AG20443 (cell line): ENCODE measurements around the gene REC8.

ENCODE experiments used
- DNase-seq: peaks from one replicate; pipeline ENCODE4 v3.0.0; 2012; ENCODE audit warnings: low spot score, mixed read lengths

REC8 gene

DNA sequence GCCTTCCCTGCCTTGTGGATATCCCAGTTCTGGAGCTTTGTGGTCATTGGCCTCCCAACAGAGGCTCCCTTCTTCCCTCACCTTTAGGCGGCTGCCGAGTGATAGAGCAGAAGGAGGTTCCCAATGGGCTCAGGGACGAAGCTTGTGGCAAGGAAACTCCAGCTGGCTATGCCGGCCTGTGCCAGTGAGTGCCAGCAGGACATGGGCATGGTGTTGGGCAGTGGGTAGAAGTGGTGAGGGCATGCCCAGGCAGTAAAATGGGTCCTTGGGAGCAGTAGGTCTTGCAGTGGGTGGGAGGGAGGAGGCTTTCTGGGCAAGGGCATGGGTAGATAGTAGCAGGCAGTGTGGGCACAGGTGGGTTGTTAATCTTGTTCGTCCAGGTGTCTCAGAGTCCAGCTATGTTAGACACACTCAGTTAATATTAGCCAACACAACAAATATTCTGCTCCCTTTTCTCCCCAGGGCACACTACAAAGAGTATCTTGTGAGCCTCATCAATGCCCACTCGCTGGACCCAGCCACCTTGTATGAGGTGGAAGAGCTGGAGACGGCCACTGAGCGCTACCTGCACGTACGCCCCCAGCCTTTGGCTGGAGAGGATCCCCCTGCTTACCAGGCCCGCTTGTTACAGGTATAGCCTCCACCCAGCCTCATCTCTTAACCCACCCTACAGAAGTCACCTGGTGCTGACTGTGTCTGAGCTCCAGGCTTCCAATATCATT lies 11.9 kb upstream of the REC8 start:
- no peak for DNase-seq

GRCh38 chr14:24160499-24160849 lies 11.4 kb upstream of the REC8 start:
- no peak for DNase-seq

DNA sequence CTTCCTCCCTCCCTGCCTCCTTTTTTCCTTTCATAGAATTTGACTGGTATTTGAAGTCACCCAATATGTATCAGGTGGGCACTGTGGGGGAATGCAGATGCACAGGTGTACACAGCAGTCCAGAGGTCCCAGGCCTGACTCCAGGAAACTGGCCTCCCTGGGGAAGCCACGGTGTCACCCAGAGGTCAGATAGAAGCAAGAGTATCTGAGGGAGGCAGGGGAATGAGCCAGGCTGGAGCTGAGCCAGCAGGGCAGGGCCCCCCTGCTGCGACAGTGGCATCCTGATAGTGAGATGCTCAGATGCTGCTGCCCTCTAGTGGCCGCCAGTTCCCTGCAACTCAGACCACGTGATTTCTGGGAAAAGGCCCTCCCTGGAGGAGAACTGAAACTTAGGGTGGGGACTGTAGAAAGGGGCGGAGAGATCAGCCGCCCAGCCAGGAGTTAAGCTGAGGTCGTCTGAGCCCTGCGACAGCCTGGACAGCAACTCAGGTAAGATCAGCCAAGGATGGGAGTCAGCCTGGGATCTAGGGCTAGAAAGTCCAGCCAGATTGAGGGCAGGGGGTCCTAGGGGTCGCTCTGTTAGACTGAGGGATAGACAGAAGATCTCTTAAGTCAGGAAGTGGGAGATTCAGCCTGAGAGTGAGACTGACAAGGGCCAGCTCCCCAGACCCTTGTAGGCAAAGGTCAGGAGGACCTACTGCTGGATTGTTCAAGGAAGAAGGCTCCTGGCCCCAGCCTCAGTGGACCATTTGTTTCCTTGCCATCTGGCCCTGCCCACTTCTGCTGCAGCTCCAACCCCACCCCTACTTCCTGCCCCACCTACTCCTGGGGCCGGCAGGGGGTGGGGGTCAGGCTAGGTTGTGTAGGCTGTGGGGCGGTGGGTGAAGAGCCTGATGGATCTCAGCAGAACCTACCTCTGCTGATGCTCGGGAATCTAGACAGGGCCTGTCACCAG lies 10.8 kb upstream of the REC8 start, which contains the start of gene IRF9:
IRF9 (plus strand) TSS at position 416 of the 955 bp plus-strand sequence. CDS start 880 bp downstream, outside the sequence.
- DNase-seq = peak; percentile 95

GRCh38 chr14:24162093-24162492 lies 9.8 kb upstream of the REC8 start:
- DNase-seq = peak; percentile 47

GRCh38 chr14:24164518-24164991 lies 7.3 kb upstream of the REC8 start:
- DNase-seq = no peak

- DNase-seq = no peak
Measured at GRCh38 chr14:24165785-24166184, 6.1 kb upstream of the REC8 start.

- DNase-seq = no peak
Measured at GRCh38 chr14:24167469-24168114, 4.3 kb upstream of the REC8 start.

DNA sequence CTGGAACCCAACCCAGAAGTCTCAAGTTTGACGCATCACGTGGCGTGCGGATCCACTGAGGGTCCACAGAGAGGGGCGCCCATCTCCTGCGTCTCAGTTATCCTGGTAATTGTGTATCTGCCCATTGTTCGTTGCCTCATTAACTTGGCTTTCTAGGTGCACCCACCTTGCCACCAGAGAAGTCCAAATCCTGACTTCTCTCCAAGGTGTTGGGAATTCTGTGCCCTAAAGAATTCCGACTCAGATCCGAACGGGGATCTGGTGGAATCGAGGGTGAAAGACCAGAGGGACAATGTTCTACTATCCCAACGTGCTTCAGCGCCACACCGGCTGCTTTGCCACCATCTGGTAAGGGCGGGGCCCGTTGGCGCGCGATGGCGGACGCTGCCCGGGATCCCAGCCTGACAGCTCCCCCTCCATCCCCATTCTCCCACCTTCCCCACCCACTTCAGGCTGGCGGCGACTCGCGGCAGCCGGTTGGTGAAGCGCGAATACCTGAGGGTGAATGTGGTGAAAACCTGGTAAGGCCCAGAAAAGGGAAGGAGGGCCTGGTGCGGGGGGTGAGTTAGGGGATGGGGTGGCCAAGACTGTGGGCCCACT lies 481 bp downstream of the REC8 start:
- no peak for DNase-seq

DNA sequence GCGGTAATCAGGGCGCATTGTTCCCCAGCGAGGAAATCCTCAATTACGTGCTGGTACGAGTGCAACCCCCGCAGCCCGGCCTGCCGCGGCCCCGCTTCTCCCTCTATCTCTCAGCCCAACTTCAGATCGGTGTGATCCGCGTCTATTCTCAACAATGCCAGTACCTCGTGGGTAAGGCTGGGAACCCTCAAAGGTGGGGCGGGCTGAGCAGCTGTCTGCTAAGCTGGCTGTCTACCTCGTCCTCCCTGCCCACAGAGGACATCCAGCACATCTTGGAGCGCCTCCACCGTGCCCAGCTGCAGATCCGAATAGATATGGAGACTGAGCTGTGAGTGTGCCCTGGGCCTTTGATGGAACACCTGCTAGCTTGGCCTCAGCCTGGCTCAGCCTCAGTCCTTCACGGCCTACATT lies 996 bp downstream of the REC8 start:
- no peak for DNase-seq

DNA sequence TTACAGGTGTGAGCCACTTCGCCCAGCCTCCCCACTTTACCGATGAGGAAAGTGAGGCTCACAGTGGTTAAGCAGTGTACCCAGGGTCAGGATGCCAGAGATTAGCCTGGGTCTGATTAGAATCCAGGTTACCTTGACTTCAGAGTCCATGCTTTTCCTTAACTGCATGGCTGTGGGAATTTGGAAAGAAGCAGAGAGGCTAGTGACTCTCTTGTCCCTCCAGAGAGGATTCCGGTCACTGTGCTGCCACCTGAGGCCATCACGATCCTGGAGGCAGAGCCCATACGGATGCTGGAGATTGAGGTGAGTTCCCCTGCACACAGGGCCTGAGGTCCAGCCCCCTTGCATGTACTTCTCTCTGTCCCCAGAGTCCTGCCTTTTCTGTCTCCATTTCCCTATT lies 4.7 kb downstream of the REC8 start:
- no peak for DNase-seq

- no peak for DNase-seq
Measured at GRCh38 chr14:24177041-24177825, 5.4 kb downstream of the REC8 start.

DNA sequence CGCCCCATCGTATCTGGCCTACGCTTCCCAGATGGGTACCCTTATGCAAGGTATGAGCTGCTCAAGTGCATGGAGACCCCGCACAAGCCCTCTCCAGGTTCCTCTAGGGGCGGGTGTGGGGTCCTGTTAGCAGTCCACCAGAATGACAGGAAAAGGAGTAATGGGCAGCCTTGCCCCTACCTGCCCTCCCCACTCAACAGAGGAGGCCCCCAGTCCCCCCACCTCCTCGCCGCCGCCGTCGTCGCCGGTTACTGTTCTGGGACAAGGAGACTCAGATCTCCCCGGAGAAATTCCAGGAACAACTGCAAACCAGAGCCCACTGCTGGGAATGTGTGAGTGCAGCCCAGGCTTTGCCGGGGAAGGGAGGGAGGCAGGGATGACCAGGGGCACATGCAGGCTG lies 6.0 kb downstream of the REC8 start:
- no peak for DNase-seq

GRCh38 chr14:24178399-24179178 lies 6.7 kb downstream of the REC8 start:
- no peak for DNase-seq

GRCh38 chr14:24179294-24179960 lies 7.5 kb downstream of the REC8 start:
- no peak for DNase-seq

- DNase-seq = peak; percentile 79
Measured at GRCh38 chr14:24179961-24180796, 8.3 kb downstream of the REC8 start.

DNA sequence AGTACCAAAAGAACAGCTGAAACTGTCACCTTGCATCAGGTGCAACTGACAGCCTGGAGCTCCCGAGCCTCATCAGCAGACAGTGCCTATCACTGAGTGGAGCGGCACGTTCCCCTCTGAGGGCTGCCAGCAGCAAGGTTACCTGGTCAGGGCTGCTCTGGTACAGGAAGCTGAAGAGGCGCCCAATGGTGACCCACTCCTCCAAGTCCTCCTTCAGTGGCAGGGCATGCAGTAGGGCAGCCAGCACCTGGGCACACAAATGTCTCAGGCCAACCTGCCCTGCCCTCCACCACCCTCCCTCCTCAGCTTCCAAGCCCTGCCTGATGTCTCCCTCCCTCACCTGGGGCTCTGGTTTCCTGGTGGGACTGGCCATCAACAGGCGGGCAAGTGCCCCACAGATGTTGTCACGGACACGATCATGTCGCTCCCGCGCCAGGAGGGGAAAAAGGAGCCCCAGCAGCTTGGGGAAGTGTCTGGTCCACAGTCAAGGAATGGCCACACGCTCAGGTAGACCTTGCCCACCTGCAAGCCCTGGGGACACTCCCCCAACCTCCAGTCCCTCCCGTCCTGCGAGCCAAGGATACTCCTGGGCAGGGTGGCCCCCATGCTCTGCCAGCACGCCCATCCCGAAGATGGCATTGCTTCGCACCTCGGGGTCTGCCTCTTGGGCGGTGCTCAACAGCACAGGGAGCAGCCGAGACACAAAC lies 9.6 kb downstream of the REC8 start:
- no peak for DNase-seq

GRCh38 chr14:24182110-24182882 lies 10.4 kb downstream of the REC8 start:
- no peak for DNase-seq
